Activated naive CD4-positive, alpha-beta T cell treated with anti-CD3 and anti-CD28 coated beads for 36 hours (primary cell): ENCODE results near the gene CDH26. TPM values are rescaled to one million over a fixed set of nuclear protein-coding genes. Genes with fewer than 3 reads are reported as not detected.

Experiments used
- CTCF ChIA-PET: fragments of 350-600 bp; sonication (Branson Sonifier 250); formaldehyde crosslinking; loops from one replicate; lab custom pipeline; 2021; ENCODE audit warnings: antibody characterized with exemption; lab: Charles Lee
- DNase-seq: peaks from one replicate; pipeline ENCODE4 v3.0.0-alpha.2; 2020
- H3K27ac Mint-ChIP-seq: one replicate; pipeline ENCODE4 v1.8.0; 2021; ENCODE audit warnings: mild to moderate bottlenecking, mixed read lengths
- H3K27me3 Mint-ChIP-seq: one replicate; pipeline ENCODE4 v1.8.0; 2021; ENCODE audit warnings: low read depth, mixed read lengths
- H3K36me3 Mint-ChIP-seq: one replicate; pipeline ENCODE4 v1.8.0; 2021; ENCODE audit warnings: low read depth, mixed read lengths
- H3K4me1 Mint-ChIP-seq: one replicate; pipeline ENCODE4 v1.8.0; 2021; ENCODE audit warnings: low read depth, mixed read lengths
- H3K4me3 Mint-ChIP-seq: one replicate; pipeline ENCODE4 v1.8.0; 2021; ENCODE audit warnings: mild to moderate bottlenecking, moderate library complexity, mixed read lengths
- H3K9me3 Mint-ChIP-seq: one replicate; pipeline ENCODE4 v1.8.0; 2021; ENCODE audit warnings: mixed read lengths
- intact Hi-C: fragments of 100-400 bp; cut with micrococcal nuclease; formaldehyde crosslinking; loops from one replicate; pipeline ENCODE4 v1.15.1; 2023
- total RNA-seq, 2 experiments: library from RNA; stranded (reverse); gene quantifications; one replicate each; pipeline ENCODE4 v1.2.3, GENCODE V29; 2021

CDH26 gene
- total RNA-seq, 2 experiments from 2014 or later: 1.5 to 1.8 TPM

- H3K9me3 Mint-ChIP-seq: no peaks in the 10 kb centered on the region
- H3K27ac Mint-ChIP-seq: no peak overlapping the region
- CTCF ChIA-PET: interaction anchor here (0.6 to 1.5 kb wide), 3 partner anchors 9 to 24 kb away, joined by 3 to 7 read pairs (median 4); no protein-coding TSS in a partner anchor
- no peak overlapping the region for H3K4me3 Mint-ChIP-seq
- no peak for DNase-seq
- peaks cover 5% of the 10 kb centered on the region for H3K36me3 Mint-ChIP-seq
- intact Hi-C loops: no loop called here
- no peaks in the 10 kb centered on the region for H3K4me1 Mint-ChIP-seq
- H3K27me3 Mint-ChIP-seq: no peaks in the 10 kb centered on the region
These were observed 403 bp downstream of the CDH26 start for GRCh38 chr20:59958626-59959025.

DNA sequence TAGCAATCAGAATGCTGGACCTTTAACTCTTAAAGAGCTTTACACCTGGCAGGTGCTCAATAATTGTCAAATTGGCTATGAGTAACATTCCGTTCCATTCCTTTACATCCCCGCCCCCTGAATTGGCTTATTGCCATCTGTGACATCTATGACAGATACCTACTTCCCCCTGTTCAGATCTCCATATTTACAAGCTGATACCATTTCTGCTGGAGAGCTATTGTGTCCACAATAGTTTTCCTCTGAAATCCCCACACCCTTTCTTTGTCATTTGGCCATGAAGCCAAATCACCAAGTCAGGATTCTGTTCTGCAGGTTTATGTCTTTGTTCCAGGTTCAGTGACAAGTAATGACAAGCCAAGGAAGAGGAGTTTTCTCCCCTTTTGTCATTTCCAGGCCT, 3.2 kb downstream of the CDH26 start:
- Mint-ChIP-seq H3K27ac (no peak overlapping the region), H3K27me3 (no peaks in the 10 kb centered on the region), H3K4me1 (no peaks in the 10 kb centered on the region), H3K4me3 (no peak overlapping the region), H3K9me3 (no peaks in the 10 kb centered on the region), H3K36me3 (peaks cover 5% of the 10 kb centered on the region)
- CTCF ChIA-PET: no interaction called here
- DNase-seq: no peak
- intact Hi-C loops: no loop called here

DNA sequence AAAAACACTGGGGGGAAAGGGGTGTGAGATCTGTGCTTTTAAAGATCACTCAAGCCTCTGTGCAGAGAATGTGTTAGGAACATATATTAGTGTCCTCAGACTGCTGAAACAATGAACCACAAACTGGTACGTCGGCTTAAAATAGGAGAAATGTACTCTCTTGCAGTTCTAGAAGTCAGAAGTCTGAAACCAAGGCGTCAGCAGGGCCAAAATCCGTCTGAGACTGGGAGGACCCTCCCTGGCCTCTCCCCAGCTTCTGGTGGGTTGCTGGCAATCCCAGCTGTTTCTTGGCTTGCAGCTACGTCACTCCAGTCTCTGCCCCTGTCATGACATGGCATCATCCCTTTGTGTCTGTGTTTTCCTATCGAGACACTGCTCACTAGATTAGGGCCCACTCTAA, 3.9 kb downstream of the CDH26 start:
- no peak overlapping the region for H3K4me3 Mint-ChIP-seq
- H3K27ac Mint-ChIP-seq: no peak overlapping the region
- H3K4me1 Mint-ChIP-seq: no peaks in the 10 kb centered on the region
- intact Hi-C loops: no loop called here
- H3K27me3 Mint-ChIP-seq: no peaks in the 10 kb centered on the region
- DNase-seq: no peak
- CTCF ChIA-PET: no interaction called here
- no peaks in the 10 kb centered on the region for H3K9me3 Mint-ChIP-seq
- H3K36me3 Mint-ChIP-seq: peaks cover 5% of the 10 kb centered on the region

DNA sequence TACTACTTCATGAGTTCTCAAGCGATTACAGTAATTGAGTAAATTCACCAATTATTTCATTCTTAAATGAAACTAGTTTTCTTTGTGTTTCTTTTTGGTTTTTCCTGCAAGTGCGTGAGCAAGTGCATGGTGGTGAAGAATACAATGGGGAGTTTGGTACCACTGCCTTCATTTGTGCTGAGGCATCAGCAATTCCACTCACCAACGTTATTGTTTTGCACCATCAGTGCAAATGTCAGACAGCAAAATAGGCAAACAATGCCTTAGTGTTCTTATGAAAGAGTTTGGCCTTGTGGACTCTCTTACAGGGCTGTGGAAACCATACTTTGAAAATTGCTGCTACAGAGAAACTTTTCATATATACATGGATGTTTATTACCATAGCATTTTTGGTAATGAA, 8.2 kb downstream of the CDH26 start:
- no peaks in the 10 kb centered on the region for H3K4me1 Mint-ChIP-seq
- no peak for DNase-seq
- intact Hi-C loops: no loop called here
- CTCF ChIA-PET: no interaction called here
- no peak overlapping the region for H3K27ac Mint-ChIP-seq
- H3K9me3 Mint-ChIP-seq: no peaks in the 10 kb centered on the region
- peaks cover 2% of the 10 kb centered on the region for H3K36me3 Mint-ChIP-seq
- no peaks in the 10 kb centered on the region for H3K27me3 Mint-ChIP-seq
- no peak overlapping the region for H3K4me3 Mint-ChIP-seq

GRCh38 chr20:59971428-59971827, 13.2 kb downstream of the CDH26 start:
- Mint-ChIP-seq H3K9me3 (no peaks in the 10 kb centered on the region), H3K36me3 (no peaks in the 10 kb centered on the region), H3K27me3 (no peaks in the 10 kb centered on the region), H3K4me3 (no peak overlapping the region), H3K4me1 (no peaks in the 10 kb centered on the region), H3K27ac (no peak overlapping the region)
- no peak for DNase-seq
- intact Hi-C loops: no loop called here
- CTCF ChIA-PET: no interaction called here

- Mint-ChIP-seq H3K27me3 (no peaks in the 10 kb centered on the region), H3K27ac (no peak overlapping the region), H3K4me1 (no peaks in the 10 kb centered on the region), H3K4me3 (no peak overlapping the region), H3K36me3 (no peaks in the 10 kb centered on the region), H3K9me3 (no peaks in the 10 kb centered on the region)
- DNase-seq: no peak
- intact Hi-C loops: no loop called here
- CTCF ChIA-PET: no interaction called here
These were observed 14.0 kb downstream of the CDH26 start for GRCh38 chr20:59972037-59972801.

- H3K36me3 Mint-ChIP-seq: no peaks in the 10 kb centered on the region
- intact Hi-C loops: no loop called here
- no peak overlapping the region for H3K4me3 Mint-ChIP-seq
- no peak overlapping the region for H3K27ac Mint-ChIP-seq
- CTCF ChIA-PET: interaction anchor here (0.6 kb wide), 1 partner anchor 129 kb away, joined by 3 read pairs; no protein-coding TSS in a partner anchor
- DNase-seq: no peak
- no peaks in the 10 kb centered on the region for H3K9me3 Mint-ChIP-seq
- H3K27me3 Mint-ChIP-seq: no peaks in the 10 kb centered on the region
- no peaks in the 10 kb centered on the region for H3K4me1 Mint-ChIP-seq
These were observed 18.0 kb downstream of the CDH26 start for GRCh38 chr20:59976156-59976782.

DNA sequence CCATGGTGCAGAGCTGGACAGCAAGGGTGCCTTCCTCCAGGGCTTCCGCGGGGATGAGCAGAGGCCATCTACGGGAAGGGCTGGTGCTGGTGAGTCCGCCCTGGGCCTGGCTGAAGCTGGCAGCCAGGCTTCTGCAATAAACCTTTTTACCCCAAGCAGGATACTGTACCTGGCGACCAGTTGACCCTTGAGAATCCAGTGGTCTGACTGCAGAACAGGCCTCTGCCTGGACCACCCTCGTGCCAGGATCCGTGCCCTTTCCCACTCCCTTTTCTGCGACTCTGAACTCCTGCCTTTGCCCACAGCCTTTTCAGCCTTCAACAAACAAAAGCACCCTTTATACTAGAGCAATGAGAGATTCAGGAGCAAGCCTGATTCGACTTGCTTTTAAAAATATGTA, 18.9 kb downstream of the CDH26 start:
- Mint-ChIP-seq H3K9me3 (no peaks in the 10 kb centered on the region), H3K4me3 (no peak overlapping the region), H3K27ac (no peak overlapping the region), H3K27me3 (no peaks in the 10 kb centered on the region), H3K36me3 (no peaks in the 10 kb centered on the region), H3K4me1 (no peaks in the 10 kb centered on the region)
- intact Hi-C loops: no loop called here
- CTCF ChIA-PET: no interaction called here
- DNase-seq: no peak

GRCh38 chr20:59983076-59983475, 24.9 kb downstream of the CDH26 start:
- H3K4me1 Mint-ChIP-seq: no peaks in the 10 kb centered on the region
- H3K27me3 Mint-ChIP-seq: no peaks in the 10 kb centered on the region
- no peaks in the 10 kb centered on the region for H3K9me3 Mint-ChIP-seq
- DNase-seq: no peak
- intact Hi-C loops: no loop called here
- no peak overlapping the region for H3K4me3 Mint-ChIP-seq
- CTCF ChIA-PET: no interaction called here
- peaks cover 2% of the 10 kb centered on the region for H3K36me3 Mint-ChIP-seq
- H3K27ac Mint-ChIP-seq: no peak overlapping the region

- Mint-ChIP-seq H3K36me3 (peaks cover 2% of the 10 kb centered on the region), H3K27ac (no peak overlapping the region), H3K4me3 (no peak overlapping the region), H3K4me1 (no peaks in the 10 kb centered on the region), H3K9me3 (no peaks in the 10 kb centered on the region), H3K27me3 (no peaks in the 10 kb centered on the region)
- CTCF ChIA-PET: no interaction called here
- no peak for DNase-seq
- intact Hi-C loops: no loop called here
These were observed 26.3 kb downstream of the CDH26 start for GRCh38 chr20:59984541-59984940.

DNA sequence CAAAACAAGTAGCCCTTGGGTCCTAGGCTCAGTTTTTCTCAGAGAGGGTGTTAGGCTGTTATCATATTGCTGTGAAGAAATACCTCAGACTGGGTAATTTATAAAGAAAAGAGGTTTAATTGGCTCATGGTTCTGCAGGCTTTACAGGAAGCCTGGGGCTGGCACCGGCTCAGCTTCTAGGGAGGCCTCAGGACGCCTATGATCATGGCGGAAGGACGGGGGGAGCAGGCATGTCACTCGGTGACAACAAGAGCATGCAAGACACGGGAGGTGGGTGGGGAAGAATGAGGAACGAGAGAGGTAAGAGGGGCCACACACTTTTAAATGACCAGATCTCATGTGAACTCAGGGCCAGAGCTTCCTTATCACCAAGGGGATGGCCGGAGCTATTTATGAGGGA, 26.9 kb downstream of the CDH26 start:
- CTCF ChIA-PET: no interaction called here
- no peaks in the 10 kb centered on the region for H3K27me3 Mint-ChIP-seq
- no peak overlapping the region for H3K27ac Mint-ChIP-seq
- H3K36me3 Mint-ChIP-seq: peaks cover 2% of the 10 kb centered on the region
- DNase-seq: no peak
- no peaks in the 10 kb centered on the region for H3K9me3 Mint-ChIP-seq
- no peaks in the 10 kb centered on the region for H3K4me1 Mint-ChIP-seq
- no peak overlapping the region for H3K4me3 Mint-ChIP-seq
- intact Hi-C loops: no loop called here

- Mint-ChIP-seq H3K27ac (no peak overlapping the region), H3K4me3 (no peak overlapping the region), H3K4me1 (no peaks in the 10 kb centered on the region), H3K9me3 (no peaks in the 10 kb centered on the region), H3K27me3 (no peaks in the 10 kb centered on the region), H3K36me3 (peaks cover 2% of the 10 kb centered on the region)
- CTCF ChIA-PET: no interaction called here
- intact Hi-C loops: no loop called here
- DNase-seq: peak; percentile 30
These were observed 27.6 kb downstream of the CDH26 start for GRCh38 chr20:59985864-59986263.

- CTCF ChIA-PET: interaction anchor here (0.6 kb wide), 1 partner anchor 37 kb away, joined by 3 read pairs; no protein-coding TSS in a partner anchor
- intact Hi-C loops: no loop called here
- Mint-ChIP-seq H3K27me3 (no peaks in the 10 kb centered on the region), H3K36me3 (peaks cover 2% of the 10 kb centered on the region), H3K4me3 (no peak overlapping the region), H3K27ac (no peak overlapping the region), H3K9me3 (no peaks in the 10 kb centered on the region), H3K4me1 (no peaks in the 10 kb centered on the region)
- no peak for DNase-seq
These were observed 28.9 kb downstream of the CDH26 start for GRCh38 chr20:59987135-59987534.
